ENCODE results near the gene GSAP. TPM values are rescaled to one million over a fixed set of nuclear protein-coding genes. Genes with fewer than 3 reads are reported as not detected.

Gene GSAP
- polyA plus RNA-seq, 3 donors, result 3.6 to 6.6 (median 5.9) TPM

DNA sequence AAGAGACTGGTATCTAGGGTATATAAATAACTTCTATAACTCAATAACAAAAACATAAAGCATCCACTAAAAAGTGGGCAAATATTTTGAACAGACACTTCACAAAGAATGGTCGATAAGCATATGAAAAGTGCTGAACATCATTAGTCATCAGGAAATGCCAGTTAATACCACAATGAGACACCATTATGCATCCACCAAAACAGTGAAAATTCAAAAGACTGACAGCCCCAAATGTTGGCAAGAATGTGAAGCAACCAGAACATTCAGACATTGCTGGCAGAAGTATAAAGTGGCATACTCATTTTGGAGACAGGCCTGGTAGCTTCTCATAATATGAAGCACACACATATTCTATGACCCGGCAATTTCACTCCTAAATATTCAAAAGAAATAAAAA is 26.5 kb upstream of the GSAP start:
- no peak overlapping the region for H3K27ac ChIP-seq (ENCODE audit: low read depth, low read length)
- 62 to 88% (median 77%) methylated on average over 2 of the region's 2 CpGs for WGBS, 3 donors

- H3K27ac ChIP-seq (ENCODE audit: low read depth, low read length), result no peak overlapping the region
- WGBS, 3 donors, result 40 to 93% (median 91%) methylated on average over 2 of the region's 2 CpGs
Observed at GRCh38 chr7:77441046-77441445, 24.9 kb upstream of the GSAP start.

DNA sequence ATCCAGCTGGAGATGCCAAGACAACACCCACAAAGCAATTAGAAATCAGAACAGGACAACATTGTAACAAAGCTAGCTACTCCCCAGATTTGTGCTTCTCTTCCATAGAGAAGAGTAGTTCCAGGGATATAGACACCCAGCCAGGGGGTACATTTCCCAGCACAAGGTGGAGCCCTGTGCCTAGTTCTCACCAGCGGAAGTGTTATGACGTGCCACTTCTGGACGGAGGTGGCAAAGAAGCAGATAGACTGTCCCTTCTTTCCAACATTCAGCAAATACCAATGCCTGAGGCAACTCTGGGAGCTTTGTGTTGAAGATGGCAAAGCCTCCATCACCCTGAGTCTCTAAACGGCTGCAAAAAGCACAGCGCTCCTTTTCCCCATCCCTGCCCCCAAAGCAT is 23.4 kb upstream of the GSAP start:
- H3K27ac ChIP-seq (ENCODE audit: low read depth, low read length), result no peak overlapping the region
- WGBS, 3 donors, result 43 to 53% (median 51%) methylated on average over 5 of the region's 5 CpGs

- H3K27ac ChIP-seq (ENCODE audit: low read depth, low read length), result no peak overlapping the region
- 91 to 97% (median 96%) methylated on average over 1 of the region's 1 CpG for WGBS, 3 donors
Observed at GRCh38 chr7:77438131-77438530, 22.0 kb upstream of the GSAP start.

DNA sequence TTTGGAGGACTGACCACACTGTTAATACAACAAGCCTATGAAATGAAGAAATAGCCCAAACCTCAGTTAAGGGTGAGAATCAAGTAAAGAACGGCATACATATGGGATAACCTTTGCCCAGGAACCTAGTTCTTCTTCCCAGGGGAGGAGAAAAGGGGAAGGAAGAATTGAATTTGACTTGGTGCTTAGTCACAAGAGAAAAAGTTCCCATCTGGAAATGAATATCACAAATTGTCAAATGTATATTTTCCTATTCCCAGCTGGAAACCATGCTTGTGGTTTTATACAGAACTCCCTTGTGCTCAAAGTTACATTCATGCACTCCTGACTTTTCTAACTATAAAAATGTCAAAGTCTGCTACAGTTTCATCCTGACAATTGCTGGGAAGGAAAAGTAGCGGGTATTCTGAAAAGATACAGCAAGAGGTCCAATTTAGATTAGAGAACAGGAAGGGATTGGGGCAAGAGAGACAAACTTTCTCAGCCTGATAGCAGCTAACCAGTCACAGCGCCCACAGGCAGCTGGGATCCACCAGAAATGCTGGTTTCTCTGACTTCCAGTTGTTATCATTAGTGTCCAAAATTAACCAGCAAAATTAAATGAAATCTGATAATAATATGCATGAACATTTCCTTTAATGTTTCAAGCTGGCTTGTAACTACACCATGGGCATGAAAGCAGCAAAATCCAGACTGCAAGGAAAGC is 18.6 kb upstream of the GSAP start:
- H3K27ac ChIP-seq (ENCODE audit: low read depth, low read length), result no peak overlapping the region
- 61 to 84% (median 73%) methylated on average over 3 of the region's 3 CpGs for WGBS, 3 donors

DNA sequence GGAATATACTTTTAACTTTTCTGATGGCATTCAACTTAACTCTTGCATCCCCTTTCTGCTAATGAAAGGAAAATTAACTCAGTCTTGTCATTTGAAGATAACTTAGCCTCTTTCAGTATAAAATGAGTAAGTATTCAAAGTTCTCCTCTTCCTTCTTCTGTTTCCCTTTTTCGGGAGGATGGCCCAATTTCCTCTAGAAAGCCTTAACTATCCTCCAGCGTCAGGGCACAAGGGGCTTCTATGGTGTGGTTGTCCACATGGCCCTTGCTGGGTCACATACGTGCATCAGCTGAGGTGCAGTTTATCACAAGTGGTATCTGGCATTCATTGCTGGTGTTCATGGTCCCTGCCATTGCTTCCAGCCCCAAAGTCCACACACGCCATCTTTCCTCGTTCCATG is 17.8 kb upstream of the GSAP start:
- 63 to 90% (median 73%) methylated on average over 5 of the region's 5 CpGs for WGBS, 3 donors
- no peak overlapping the region for H3K27ac ChIP-seq (ENCODE audit: low read depth, low read length)

DNA sequence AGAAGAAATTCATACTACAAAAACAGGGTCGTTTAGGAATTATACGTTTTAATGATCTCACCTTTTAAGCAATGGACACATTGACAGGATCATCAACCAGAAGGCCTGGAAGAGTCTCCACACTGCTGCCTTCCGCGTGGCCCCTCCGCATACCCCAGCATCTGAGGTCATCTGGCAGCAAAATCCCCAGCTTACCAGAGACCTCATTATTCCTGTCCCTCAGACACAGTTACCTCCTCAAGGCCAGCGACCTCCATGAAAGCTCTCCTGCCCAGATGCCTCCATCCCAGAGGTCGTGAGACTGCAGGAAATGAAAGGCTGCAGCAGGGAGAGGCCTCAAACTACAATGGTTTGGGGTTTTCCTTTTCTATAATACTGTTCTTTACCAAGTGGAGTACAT is 14.8 kb upstream of the GSAP start:
- H3K27ac ChIP-seq (ENCODE audit: low read depth, low read length), result no peak overlapping the region
- 77 to 87% (median 82%) methylated on average over 7 of the region's 7 CpGs for WGBS, 3 donors

DNA sequence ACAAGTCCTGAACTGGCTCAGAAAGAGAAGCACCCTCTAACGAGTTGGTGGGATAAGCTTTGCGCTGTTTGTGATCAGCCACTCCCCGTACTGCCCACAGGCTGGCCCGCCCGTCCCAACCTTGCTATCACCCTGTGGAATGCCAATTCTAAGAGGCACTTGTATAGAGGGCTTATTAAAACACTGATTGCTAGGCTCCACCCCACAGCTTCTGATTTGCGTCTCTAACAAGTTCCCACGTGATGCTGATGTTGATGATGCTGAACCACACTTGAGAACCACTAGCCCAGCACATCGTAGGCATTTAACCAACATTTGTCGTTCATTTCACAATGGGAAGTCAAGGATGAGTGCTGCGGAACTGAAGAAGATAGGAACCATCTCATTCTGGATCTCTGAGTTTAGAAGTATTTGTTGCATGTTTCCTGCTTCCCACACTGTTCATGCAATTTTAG is 12.7 kb upstream of the GSAP start:
- whole genome bisulfite sequencing, 3 donors, result 58 to 84% (median 62%) methylated on average over 10 of the region's 10 CpGs
- H3K27ac ChIP-seq (ENCODE audit: low read depth, low read length), result no peak overlapping the region

GRCh38 chr7:77427996-77428603 is 12.0 kb upstream of the GSAP start:
- 59 to 87% (median 69%) methylated on average over 5 of the region's 5 CpGs for WGBS, 3 donors
- no peak overlapping the region for H3K27ac ChIP-seq (ENCODE audit: low read depth, low read length)

DNA sequence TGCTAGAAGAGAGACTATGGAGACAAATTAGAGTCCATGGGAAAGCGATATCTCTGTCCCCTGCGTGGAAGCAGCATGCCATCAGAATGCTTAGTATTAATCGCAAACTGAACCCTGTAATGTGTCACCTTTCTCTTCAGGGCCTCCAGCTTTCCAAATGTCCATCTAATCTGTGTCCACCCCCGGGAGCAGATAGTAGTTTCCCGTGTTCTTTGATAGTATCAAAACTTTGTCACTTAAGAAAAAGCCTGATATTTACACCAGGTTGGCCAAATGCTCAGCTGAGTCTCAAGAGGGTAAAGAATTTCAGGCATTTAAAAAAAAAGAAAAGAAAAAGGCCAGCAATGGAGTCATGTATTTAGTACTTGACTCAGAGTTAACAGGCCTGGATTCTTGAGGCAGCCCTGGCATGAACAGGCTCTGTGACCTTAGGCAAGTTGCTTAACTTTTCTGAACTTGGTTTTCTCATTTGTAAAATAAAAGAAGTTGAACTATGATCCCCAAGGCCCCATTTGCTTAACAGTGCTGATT is 10.4 kb upstream of the GSAP start:
- no peak overlapping the region for H3K27ac ChIP-seq (ENCODE audit: low read depth, low read length)
- 59 to 79% (median 79%) methylated on average over 5 of the region's 5 CpGs for WGBS, 3 donors

- no peak overlapping the region for H3K27ac ChIP-seq (ENCODE audit: low read depth, low read length)
- 56 to 67% (median 63%) methylated on average over 5 of the region's 5 CpGs for WGBS, 3 donors
Observed at GRCh38 chr7:77426052-77426404, 9.9 kb upstream of the GSAP start.

DNA sequence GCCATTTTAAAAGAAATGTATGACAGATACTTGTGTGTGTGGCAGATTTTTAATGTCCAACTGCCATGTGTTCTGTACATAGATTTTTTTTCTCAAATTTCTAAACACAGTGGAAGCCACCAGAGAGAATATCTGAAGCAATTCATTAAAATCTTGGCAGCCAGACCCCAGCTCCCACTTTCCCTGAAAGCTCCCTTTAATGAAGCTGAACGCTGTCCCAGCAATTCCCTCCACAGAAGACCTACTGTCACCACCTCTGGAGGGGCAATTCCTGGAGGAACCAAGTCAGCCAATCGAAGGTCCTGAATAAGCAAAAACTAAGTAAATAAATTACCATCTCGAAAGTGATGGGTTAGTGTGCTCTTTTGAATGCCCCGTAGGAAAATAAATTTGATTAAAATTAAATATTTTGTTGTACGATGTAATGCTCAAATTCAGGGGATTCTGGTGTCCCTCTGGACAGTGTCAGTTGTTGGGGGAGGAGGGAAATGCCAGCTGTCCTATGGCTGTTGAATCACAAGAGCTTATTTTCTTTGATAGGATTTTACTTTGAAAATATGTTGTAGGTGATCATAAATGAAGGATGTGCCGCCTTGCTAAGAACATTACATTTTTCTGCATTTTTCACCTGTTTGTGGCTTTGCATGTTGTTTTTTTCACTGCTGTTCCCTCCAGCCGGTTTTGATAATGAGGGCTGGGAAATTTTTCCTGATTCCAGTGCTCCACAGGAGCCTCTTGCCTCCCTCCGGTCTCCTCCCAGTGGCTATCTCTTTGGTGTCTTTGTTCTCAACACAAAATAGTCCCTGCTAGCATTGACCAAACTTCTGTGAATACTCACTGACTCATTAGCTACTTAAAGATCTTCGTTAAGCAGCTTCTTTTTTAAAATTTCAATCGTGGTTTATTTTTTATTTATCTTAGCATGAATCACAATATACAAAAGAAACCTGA is 9.2 kb upstream of the GSAP start:
- 43 to 70% (median 62%) methylated on average over 10 of the region's 10 CpGs for WGBS, 3 donors

DNA sequence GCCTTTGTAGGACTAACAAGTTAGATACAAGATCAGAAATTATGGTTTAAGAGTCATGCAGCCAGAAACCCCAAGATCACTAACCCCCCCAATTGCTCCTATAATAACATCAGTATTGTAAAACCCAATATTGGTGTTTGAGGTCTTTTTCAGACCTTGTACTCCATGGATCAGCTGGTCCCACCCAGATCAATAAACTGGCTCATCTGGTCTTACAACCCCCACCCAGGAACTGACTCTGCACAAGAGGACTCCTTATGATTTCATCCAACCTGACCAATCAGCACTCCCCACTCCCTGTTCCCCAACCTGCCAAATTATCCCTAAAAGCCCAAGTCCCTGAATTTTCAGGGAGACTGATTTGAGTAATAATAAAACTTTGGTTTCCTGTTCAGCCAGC is 6.4 kb upstream of the GSAP start:
- no peak overlapping the region for H3K27ac ChIP-seq (ENCODE audit: low read depth, low read length)

More for the DNA sequence above, 9.2 kb upstream of the GSAP start:
- H3K27ac ChIP-seq (ENCODE audit: low read depth, low read length), result no peak overlapping the region

DNA sequence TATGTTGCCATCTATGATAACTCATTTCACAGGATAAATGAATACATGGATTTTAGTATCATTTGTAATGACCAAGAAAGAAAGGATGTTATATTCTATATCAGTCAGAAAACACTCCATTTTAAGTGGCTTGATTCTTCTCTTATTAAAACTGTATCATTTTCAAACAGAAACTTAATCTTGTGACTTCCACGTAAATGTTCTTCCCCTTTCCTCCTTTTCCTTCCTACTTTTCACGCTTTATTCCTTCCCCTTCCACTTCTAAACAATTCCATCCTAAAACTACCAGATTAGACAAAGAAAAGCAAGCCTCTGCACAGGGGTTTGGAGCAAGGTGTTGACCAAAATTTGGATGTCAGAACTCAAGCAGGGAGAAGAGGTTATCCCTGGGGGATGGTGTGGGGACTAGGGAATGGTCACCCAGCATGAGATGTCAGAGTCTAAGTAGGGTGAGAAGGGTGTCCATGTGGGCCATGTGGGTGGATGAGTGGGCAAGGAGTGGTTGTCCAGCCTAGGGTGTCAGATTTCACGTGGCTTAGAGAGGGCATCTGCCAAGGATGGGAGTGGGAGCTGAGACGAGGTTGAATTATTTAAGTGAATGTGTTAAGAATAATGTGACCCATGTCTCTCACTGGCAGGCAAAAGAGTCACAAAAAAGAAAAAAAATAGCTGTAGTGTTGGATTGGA is 5.0 kb upstream of the GSAP start:
- no peak overlapping the region for H3K27ac ChIP-seq (ENCODE audit: low read depth, low read length)
- WGBS, 3 donors, result 61 to 76% (median 69%) methylated on average over 4 of the region's 4 CpGs

DNA sequence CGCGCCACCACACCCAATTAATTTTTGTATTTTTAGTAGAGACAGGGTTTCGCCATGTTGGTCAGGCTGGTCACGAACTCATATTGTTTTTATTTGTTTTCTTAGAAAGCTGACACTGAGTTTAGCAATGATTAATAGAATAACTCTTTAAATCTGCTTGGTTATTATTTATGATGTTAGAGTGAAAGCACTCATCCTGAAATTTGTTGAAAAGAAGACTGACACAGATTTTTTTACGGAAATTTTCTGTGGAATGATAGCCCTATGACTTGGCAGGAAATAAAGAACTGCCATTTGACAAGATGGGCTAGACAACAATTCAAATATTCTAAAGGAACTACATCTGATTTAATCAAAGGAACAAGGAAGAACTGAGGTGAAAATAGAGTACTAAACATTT is 4.3 kb upstream of the GSAP start:
- H3K27ac ChIP-seq (ENCODE audit: low read depth, low read length), result no peak overlapping the region
- 89 to 95% (median 93%) methylated on average over 5 of the region's 5 CpGs for WGBS, 3 donors

DNA sequence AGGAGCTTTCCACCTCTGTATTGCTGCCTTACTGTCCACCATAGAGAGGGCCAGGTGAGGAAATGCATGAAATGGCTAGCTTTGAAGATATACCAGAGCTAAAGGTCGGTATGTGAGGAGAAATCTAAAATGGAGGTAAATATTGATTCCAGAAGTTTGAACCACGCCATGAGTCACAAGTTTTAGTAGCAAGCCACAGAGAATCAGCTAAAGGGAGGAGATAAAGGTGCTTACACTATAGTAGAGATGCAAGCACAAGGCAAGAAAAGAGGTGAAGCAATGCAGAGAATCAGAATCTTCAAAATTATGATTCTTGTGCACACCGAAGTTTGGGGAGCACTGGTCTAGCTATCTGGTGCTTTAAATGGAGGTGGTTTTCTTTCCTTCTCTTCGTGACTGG is 3.0 kb upstream of the GSAP start:
- WGBS, 3 donors, result 79 to 97% (median 94%) methylated on average over 4 of the region's 4 CpGs
- no peak overlapping the region for H3K27ac ChIP-seq (ENCODE audit: low read depth, low read length)

DNA sequence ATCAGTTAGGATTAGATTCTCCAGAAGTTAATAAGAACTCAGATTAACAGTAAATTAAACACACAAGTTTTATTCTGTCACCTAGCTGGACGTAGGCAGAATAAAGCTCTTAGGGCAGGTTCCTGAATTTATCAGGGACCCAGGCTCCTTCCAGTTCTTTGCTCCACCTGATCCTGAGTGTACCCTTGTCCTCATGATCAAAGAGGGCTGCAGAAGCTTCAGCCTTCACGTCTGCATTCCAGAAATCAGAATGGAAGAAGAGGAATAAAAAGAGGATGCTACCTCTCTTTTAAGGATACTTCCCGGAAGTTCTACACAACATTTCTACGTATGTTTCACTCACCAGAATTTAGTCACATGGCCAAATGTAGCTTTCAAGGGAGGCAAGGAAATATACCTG is 1.7 kb upstream of the GSAP start:
- WGBS, 3 donors, result 89 to 92% (median 91%) methylated on average over 4 of the region's 4 CpGs

DNA sequence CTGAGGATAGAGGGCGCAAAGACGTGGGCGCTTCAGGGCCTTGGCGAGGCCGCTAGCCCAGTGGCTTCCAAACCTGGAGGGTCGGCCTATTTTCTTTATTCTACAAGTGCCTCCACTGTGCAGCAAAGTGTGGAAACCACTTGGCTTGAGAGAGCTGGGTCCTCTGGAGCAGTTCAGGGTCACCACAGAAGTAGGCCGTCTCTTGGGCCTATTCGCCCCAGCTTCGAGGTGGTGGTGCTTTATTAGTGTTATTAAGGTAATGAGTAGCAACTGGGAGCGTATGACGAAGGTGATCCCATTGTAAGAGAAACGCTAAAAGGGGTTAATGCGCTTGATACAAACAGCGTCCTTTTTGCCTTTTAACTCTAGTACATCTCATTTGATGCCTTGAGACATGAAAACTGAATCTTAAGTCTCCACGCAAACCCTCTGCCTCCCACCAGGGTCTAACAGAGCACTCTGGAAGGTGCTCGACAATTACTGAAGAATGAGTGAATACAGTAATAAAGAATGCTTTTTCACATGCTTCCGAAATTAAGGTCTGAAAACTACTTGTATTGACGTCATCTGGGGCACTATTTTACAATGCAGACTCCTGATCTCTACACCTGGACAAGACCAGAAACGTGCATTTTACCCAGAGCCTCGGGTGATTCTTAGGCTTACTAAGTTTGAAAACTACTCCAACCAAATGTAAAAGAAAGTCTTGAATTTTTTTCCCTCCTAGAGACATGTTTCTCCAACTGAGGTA is 647 bp upstream of the GSAP start:
- WGBS, 3 donors, result 47 to 54% (median 51%) methylated on average over 20 of the region's 20 CpGs
- H3K27ac ChIP-seq (ENCODE audit: low read depth, low read length), result no peak overlapping the region

More for the DNA sequence above, 1.7 kb upstream of the GSAP start:
- H3K27ac ChIP-seq (ENCODE audit: low read depth, low read length), result no peak overlapping the region
